H9 (cell line): ENCODE results near the gene SLC35F6. TPM values are rescaled to one million over a fixed set of nuclear protein-coding genes. Genes with fewer than 3 reads are reported as not detected.
A peak's percentile ranks its signal among the peaks of the same experiment; 100 is the strongest.
"Not testable (repeated sequence)": the region's sequence is repeated elsewhere in the genome, so short reads cannot be mapped to it uniquely, and the experiment has no call there.

ENCODE experiments used
- DNase-seq: peaks from one replicate; pipeline ENCODE4 v3.0.0-alpha.2; 2017
- H2AFZ ChIP-seq: one replicate; pipeline ENCODE4 v1.6.1; 2013; ENCODE audit warnings: mild to moderate bottlenecking, low read length, control low read depth, moderate library complexity
- H2AK5ac ChIP-seq: 2 replicates; pipeline ENCODE4 v1.6.1; 2013; ENCODE audit warnings: low read length, control low read depth, mixed read lengths; ENCODE audit not compliant: insufficient read length
- H2BK120ac ChIP-seq: one replicate; pipeline ENCODE4 v1.6.1; 2013; ENCODE audit warnings: low read depth, mild to moderate bottlenecking, low read length, control low read depth, inconsistent platforms; ENCODE audit not compliant: poor library complexity, severe bottlenecking
- H2BK12ac ChIP-seq: 2 replicates; pipeline ENCODE4 v1.6.1; 2013; ENCODE audit warnings: low read length, control low read depth, mixed read lengths, low read depth; ENCODE audit not compliant: insufficient read length
- H2BK15ac ChIP-seq: 2 replicates; pipeline ENCODE4 v1.6.1; 2013; ENCODE audit warnings: low read depth, low read length, control low read depth
- H2BK20ac ChIP-seq: one replicate; pipeline ENCODE4 v1.6.1; 2013; ENCODE audit warnings: low read depth, mild to moderate bottlenecking, low read length, control low read depth, inconsistent platforms; ENCODE audit not compliant: poor library complexity, severe bottlenecking
- H2BK5ac ChIP-seq: 2 replicates; pipeline ENCODE4 v1.6.1; 2013; ENCODE audit warnings: low read length, control low read depth, mixed read lengths; ENCODE audit not compliant: insufficient read length
- H3K14ac ChIP-seq: 2 replicates; pipeline ENCODE4 v1.6.1; 2013; ENCODE audit warnings: low read length, control low read depth; ENCODE audit not compliant: insufficient read depth
- H3K18ac ChIP-seq: 2 replicates; pipeline ENCODE4 v1.6.1; 2013; ENCODE audit warnings: low read depth, mild to moderate bottlenecking, mixed read lengths, low read length, control low read depth; ENCODE audit not compliant: insufficient read length
- H3K23ac ChIP-seq: 2 replicates; pipeline ENCODE4 v1.6.1; 2013; ENCODE audit warnings: low read length, control low read depth, mixed read lengths, low read depth; ENCODE audit not compliant: insufficient read length
- H3K23me2 ChIP-seq: 2 replicates; pipeline ENCODE4 v1.6.1; 2013; ENCODE audit warnings: low read depth, mild to moderate bottlenecking, mixed read lengths, low read length, control low read depth; ENCODE audit not compliant: insufficient read length, poor library complexity, severe bottlenecking
- H3K27ac ChIP-seq: 2 replicates; pipeline ENCODE4 v1.5.1; 2013; ENCODE audit warnings: low read length, control low read depth, mixed read lengths, low read depth; ENCODE audit not compliant: insufficient read length
- H3K27me3 ChIP-seq: 2 replicates; pipeline ENCODE4 v1.6.1; 2013; ENCODE audit warnings: low read length, control low read depth, inconsistent platforms; ENCODE audit not compliant: insufficient read depth
- H3K4ac ChIP-seq: 2 replicates; pipeline ENCODE4 v1.6.1; 2013; ENCODE audit warnings: low read depth, mild to moderate bottlenecking, control low read depth, inconsistent platforms, low read length, moderate library complexity
- H3K4me1 ChIP-seq: 2 replicates; pipeline ENCODE4 v1.6.1; 2013; ENCODE audit warnings: low read length, control low read depth, inconsistent platforms; ENCODE audit not compliant: insufficient read depth
- H3K4me2 ChIP-seq: 2 replicates; pipeline ENCODE4 v1.6.1; 2013; ENCODE audit warnings: low read length, control low read depth, mixed read lengths; ENCODE audit not compliant: insufficient read length, insufficient read depth
- H3K56ac ChIP-seq: 2 replicates; pipeline ENCODE4 v1.6.1; 2013; ENCODE audit warnings: low read depth, mild to moderate bottlenecking, mixed read lengths, low read length, control low read depth; ENCODE audit not compliant: insufficient read length
- H3K79me1 ChIP-seq: 2 replicates; pipeline ENCODE4 v1.6.1; 2013; ENCODE audit warnings: low read depth, mild to moderate bottlenecking, moderate library complexity, low read length, control low read depth, inconsistent platforms; ENCODE audit not compliant: insufficient read depth, poor library complexity, severe bottlenecking
- H3K79me2 ChIP-seq: 2 replicates; pipeline ENCODE4 v1.6.1; 2013; ENCODE audit warnings: low read length, control low read depth, inconsistent platforms; ENCODE audit not compliant: insufficient read depth
- H3K9ac ChIP-seq: 2 replicates; pipeline ENCODE4 v1.6.1; 2013; ENCODE audit warnings: low read length, control low read depth, mixed read lengths; ENCODE audit not compliant: insufficient read length; ENCODE audit errors: extremely low read depth
- H3K9me3 ChIP-seq: one replicate; pipeline ENCODE4 v1.6.1; 2013; ENCODE audit warnings: low read depth, low read length, inconsistent platforms; ENCODE audit not compliant: control insufficient read depth
- H3T11ph ChIP-seq: one replicate; pipeline ENCODE4 v1.6.1; 2013; ENCODE audit warnings: mild to moderate bottlenecking, low read length, control low read depth, inconsistent platforms
- H4K20me1 ChIP-seq: one replicate; pipeline ENCODE4 v1.6.1; 2013; ENCODE audit not compliant: control insufficient read depth, insufficient read length, insufficient read depth
- H4K5ac ChIP-seq: 2 replicates; pipeline ENCODE4 v1.6.1; 2013; ENCODE audit warnings: low read depth, mild to moderate bottlenecking, mixed read lengths, low read length, control low read depth; ENCODE audit not compliant: insufficient read length
- H4K8ac ChIP-seq: replicated peaks from 2 replicates; pipeline ENCODE4 v1.6.1; 2013; ENCODE audit warnings: low read length, control low read depth, mixed read lengths, low read depth; ENCODE audit not compliant: insufficient read length
- H4K91ac ChIP-seq: 2 replicates; pipeline ENCODE4 v1.6.1; 2013; ENCODE audit warnings: low read depth, mild to moderate bottlenecking, moderate library complexity, mixed read lengths, low read length, control low read depth; ENCODE audit not compliant: insufficient read length
- H3K27ac Mint-ChIP-seq, 3 experiments: 2 replicates in 2 of 3; 3 replicates in 1 of 3; pipeline ENCODE4 v1.8.0; 2020 to 2021; ENCODE audit warnings: mixed read lengths in 3 of 3, mild to moderate bottlenecking in 1 of 3, moderate library complexity in 1 of 3
- H3K27me3 Mint-ChIP-seq: 2 replicates; pipeline ENCODE4 v1.8.0; 2021; ENCODE audit warnings: low read depth, mild to moderate bottlenecking, moderate library complexity, mixed read lengths
- H3K36me3 Mint-ChIP-seq, 3 experiments: 2 replicates in 2 of 3; 3 replicates in 1 of 3; pipeline ENCODE4 v1.8.0; 2020 to 2021; ENCODE audit warnings: low read depth in 3 of 3, mixed read lengths in 3 of 3; ENCODE audit not compliant: insufficient read depth in 1 of 3
- H3K4me1 Mint-ChIP-seq, 2 experiments: 2 replicates each; pipeline ENCODE4 v1.8.0; 2020; ENCODE audit warnings: mixed read lengths in 2 of 2
- H3K4me3 Mint-ChIP-seq, 2 experiments: 2 replicates in 1 of 2; 3 replicates in 1 of 2; pipeline ENCODE4 v1.8.0; 2020 to 2021; ENCODE audit warnings: mild to moderate bottlenecking in 2 of 2, mixed read lengths in 2 of 2, moderate library complexity in 1 of 2
- H3K9me3 Mint-ChIP-seq, 2 experiments: 2 replicates in 1 of 2; 3 replicates in 1 of 2; pipeline ENCODE4 v1.8.0; 2020; ENCODE audit warnings: mild to moderate bottlenecking in 2 of 2, mixed read lengths in 2 of 2, moderate library complexity in 1 of 2
- WGBS: extraction: QIAGEN DNeasy Blood & Tissue Kit; methylation state at CpG from one replicate; pipeline ENCODE4 v1.1.7; 2013; ENCODE audit warnings: missing lambda C conversion rate, low lambda C conversion rate, mixed read lengths; ENCODE audit not compliant: insufficient read length; ENCODE audit errors: extremely low coverage; 5-methylcytosine and 5-hydroxymethylcytosine counted together
- total RNA-seq: library from RNA; stranded (reverse); gene quantifications from 2 replicates; pipeline ENCODE4 v1.2.1, GENCODE V29; 2021

Gene SLC35F6
- total RNA-seq, 1 experiment from 2014 or later: 15.7 TPM

- not testable (repeated sequence) for H2BK5ac ChIP-seq, H2BK15ac ChIP-seq, H3K14ac ChIP-seq, H4K91ac ChIP-seq, H3K36me3 Mint-ChIP-seq, H4K8ac ChIP-seq, H2AFZ ChIP-seq, H3K9me3 Mint-ChIP-seq, H3T11ph ChIP-seq, H3K9ac ChIP-seq, H3K27ac ChIP-seq, H3K4me1 ChIP-seq, H3K79me1 ChIP-seq, H3K27me3 ChIP-seq, H2BK20ac ChIP-seq, H2BK120ac ChIP-seq, H3K9me3 ChIP-seq, H4K20me1 ChIP-seq, H2AK5ac ChIP-seq, H3K56ac ChIP-seq, H2BK12ac ChIP-seq, DNase-seq, H4K5ac ChIP-seq, H3K79me2 ChIP-seq, H3K4ac ChIP-seq, H3K23ac ChIP-seq, H3K23me2 ChIP-seq, H3K18ac ChIP-seq
- H3K27me3 Mint-ChIP-seq: peaks cover 88% of the 10 kb centered on the region
- H3K4me3 Mint-ChIP-seq: peak overlapping the region; percentile 46 to 51
- WGBS: no CpG with 5 or more reads among the region's 11 CpGs
- H3K4me2 ChIP-seq: peak overlapping the region; percentile 21
- H3K4me1 Mint-ChIP-seq: peaks cover 40 to 49% of the 10 kb centered on the region in 2 experiments
- peak overlapping the region; percentile 21 to 97 (median 24); a peak in 5 of 7 replicates for H3K27ac Mint-ChIP-seq
These were observed 13.6 kb upstream of the SLC35F6 start for GRCh38 chr2:26750467-26750866.
